PFSK-1 (cell line): ENCODE data around the gene MICALL2.

Experiments
- FOXP2 ChIP-seq: optimal IDR thresholded peaks from 2 replicates; pipeline ENCODE3; 2011; ENCODE audit warnings: borderline replicate concordance, control low read depth, inconsistent platforms; ENCODE audit not compliant: insufficient read depth; ENCODE audit errors: extremely low read length, extremely low read depth
- POLR2AphosphoS5 ChIP-seq: IDR thresholded peaks from 2 replicates; pipeline ENCODE4 v1.6.1; 2012; ENCODE audit warnings: low read depth, mild to moderate bottlenecking, control low read depth, low read length, moderate library complexity
- REST ChIP-seq, 2 experiments: IDR thresholded peaks; 2 replicates each; pipeline versions ENCODE4 v1.6.1 to v1.8.0; 2011 to 2012; ENCODE audit warnings: low read depth in 2 of 2, low read length in 2 of 2, control low read depth in 1 of 2, inconsistent platforms in 1 of 2, mild to moderate bottlenecking in 1 of 2, moderate library complexity in 1 of 2; ENCODE audit not compliant: insufficient read depth in 1 of 2
- SIN3A ChIP-seq: IDR thresholded peaks from 2 replicates; pipeline ENCODE4 v1.6.1; 2012; ENCODE audit warnings: mild to moderate bottlenecking, low read length, moderate library complexity, borderline replicate concordance; ENCODE audit not compliant: insufficient read depth
- TAF1 ChIP-seq: IDR thresholded peaks from 2 replicates; pipeline ENCODE4 v1.6.1; 2012; ENCODE audit warnings: low read length, control low read depth, borderline replicate concordance; ENCODE audit not compliant: insufficient read depth

The MICALL2 gene

DNA sequence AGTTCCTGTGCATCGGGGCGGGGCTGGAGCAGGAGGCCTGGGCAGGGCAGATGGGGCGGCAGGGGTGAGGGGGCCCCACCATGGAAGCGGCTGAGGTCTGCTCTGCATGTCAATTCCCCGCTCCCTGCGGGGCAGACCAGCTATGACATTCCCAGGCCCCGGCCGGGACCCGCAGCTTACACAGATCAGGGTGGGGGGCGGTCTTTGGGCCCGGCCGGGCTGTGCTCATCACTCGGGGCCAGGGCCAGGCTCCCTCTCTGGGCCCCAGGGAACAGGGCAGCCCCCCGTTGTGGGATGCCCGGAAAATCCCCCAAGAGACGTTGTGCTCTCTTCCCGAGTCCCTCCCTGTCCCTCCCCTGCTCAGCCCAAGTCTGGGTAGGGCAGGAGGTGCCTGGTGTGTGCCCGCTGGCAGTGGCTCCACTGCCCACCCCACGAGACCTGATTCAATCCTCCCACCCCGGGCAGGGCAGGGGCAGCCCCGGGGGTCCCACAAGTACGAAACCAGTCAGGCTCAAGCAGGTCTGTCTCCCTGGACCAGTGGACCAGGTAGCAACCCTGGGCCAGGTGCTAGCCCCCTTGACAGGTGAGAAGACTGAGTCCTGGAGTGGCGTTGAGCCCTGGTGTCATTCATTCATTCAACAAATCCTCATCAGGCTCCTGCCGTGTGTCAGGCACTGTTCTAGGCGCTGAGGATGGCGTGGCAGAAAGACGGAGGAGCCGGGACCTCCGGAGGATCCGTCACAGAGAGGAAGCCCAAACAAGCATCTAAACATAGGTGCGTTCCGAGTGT, 29.0 kb downstream of the MICALL2 start:
- no peak for TF ChIP-seq REST (IDR thresholded peaks at IDR 0.05; ENCODE audit: insufficient read depth in 1 of 2, low read depth in 2 of 2, low read length in 2 of 2)
- no peak for TF ChIP-seq FOXP2
- TF ChIP-seq SIN3A = no peak
- TF ChIP-seq TAF1 = no peak
- no peak for TF ChIP-seq POLR2AphosphoS5

DNA sequence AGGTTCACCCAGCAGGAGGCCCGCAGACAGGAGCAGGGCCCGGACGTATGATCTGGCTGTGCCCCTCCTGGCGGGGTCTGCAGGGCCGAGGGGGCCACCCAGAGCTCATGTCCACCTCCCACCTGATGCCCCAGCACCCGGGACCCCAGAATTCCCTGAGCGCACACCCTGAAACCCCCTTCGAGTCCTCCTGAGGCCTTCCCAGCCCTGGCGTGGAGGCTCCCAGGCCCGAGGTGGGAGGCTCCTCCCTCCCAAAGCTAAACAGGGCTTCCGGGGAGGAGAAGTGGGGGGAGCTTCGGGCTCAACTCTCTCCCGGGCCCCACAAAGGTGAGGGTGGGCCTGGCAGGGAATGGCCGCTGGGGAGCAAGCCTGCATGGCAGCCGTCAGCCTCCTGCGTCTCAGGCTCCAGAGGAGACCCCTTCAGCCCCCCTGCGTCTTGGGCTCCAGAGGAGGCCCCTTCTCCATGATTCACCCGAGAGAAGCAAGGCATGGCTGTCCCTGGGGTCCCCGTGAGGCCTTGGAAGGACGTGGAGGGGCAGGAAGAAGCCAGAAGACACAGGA, 30.2 kb downstream of the MICALL2 start:
- TF ChIP-seq POLR2AphosphoS5 (no peak), REST (IDR thresholded peaks at IDR 0.05; ENCODE audit: insufficient read depth in 1 of 2, low read depth in 2 of 2, low read length in 2 of 2) (no peak), TAF1 (no peak), FOXP2 (no peak), SIN3A (no peak)

DNA sequence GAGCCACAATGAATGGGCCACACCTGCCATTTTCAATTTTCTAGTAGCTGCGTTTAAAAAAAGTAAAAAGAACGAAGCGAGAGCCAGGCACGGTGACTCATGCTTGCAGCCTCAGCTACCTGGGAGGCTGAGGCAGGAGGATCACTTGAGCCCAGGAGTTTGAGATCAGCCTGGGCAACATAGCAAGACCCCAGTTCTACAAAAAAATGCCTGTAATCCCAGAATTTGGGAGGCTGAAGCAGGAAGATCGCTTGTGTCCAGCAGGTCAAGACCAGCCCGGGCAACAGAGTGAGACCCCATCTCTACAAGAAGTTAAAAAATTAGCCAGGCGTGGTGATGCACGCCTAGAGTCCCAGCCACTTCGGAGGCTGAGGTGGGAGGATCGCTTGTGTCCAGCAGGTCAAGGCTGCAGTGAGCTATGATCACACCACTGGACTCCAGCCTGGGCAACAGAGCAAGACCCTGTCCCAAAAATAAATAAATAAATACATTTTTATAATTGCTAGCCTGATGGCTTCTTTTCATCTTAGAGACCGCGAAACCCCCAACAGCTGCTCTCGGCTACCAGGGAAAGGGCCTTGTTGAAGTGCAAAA, 32.1 kb downstream of the MICALL2 start:
- no peak for TF ChIP-seq REST (IDR thresholded peaks at IDR 0.05; ENCODE audit: insufficient read depth in 1 of 2, low read depth in 2 of 2, low read length in 2 of 2)

DNA sequence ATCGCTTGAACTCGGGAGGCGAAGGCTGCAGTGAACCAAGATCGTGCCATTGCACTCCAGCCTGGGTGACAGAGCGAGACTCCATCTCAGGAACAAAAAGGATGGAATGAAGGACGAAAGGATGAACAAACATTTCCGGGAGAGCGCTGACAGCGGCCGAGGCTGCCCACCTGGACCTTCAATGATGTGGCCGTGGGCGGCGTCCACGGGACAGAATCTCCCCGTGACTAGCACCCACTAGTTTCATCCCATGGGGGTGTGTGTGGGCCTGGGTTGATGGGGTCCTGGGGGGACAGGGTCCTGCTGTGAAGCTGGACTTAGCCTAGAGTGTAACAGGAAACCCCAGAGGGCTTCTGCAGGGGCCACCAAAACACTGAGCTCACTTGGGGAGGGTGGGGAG, 32.8 kb downstream of the MICALL2 start:
- no peak for TF ChIP-seq TAF1
- TF ChIP-seq POLR2AphosphoS5 = no peak
- no peak for TF ChIP-seq FOXP2
- TF ChIP-seq SIN3A = no peak
- TF ChIP-seq REST (IDR thresholded peaks at IDR 0.05; ENCODE audit: insufficient read depth in 1 of 2, low read depth in 2 of 2, low read length in 2 of 2) = no peak
